Gastroesophageal sphincter (tissue), 4 donors: ENCODE data around the gene ZNF638. TPM values are rescaled to one million over a fixed set of nuclear protein-coding genes. Genes with fewer than 3 reads are reported as not detected.
"Not testable (repeated sequence)": the region's sequence is repeated elsewhere in the genome, so short reads cannot be mapped to it uniquely, and the experiment has no call there.

Experiments used
- ATAC-seq: fragments of 150-250 bp; one replicate; pipeline ENCODE4 v1.9.1; 2016; ENCODE audit warnings: mild to moderate bottlenecking, moderate library complexity
- H3K27ac ChIP-seq, 4 donors: fragments of 200-600 bp; sonication (generic) in 3 of 4; 1 replicate in 3 of 4; 2 replicates in 1 of 4; pipeline ENCODE4 v1.5.1; 2016 to 2019
- H3K27me3 ChIP-seq: fragments of 200-600 bp; sonication (generic); one replicate; pipeline ENCODE4 v1.5.1; 2019
- H3K36me3 ChIP-seq, 2 donors: fragments of 200-600 bp; sonication (generic); one replicate each; pipeline ENCODE4 v1.5.1; 2019; ENCODE audit warnings: control low read depth in 1 of 2
- H3K4me1 ChIP-seq, 3 donors: fragments of 200-600 bp; sonication (generic); 1 replicate in 2 of 3; 2 replicates in 1 of 3; pipeline ENCODE4 v1.5.1; 2016 to 2019; ENCODE audit warnings: control low read depth in 2 of 3
- H3K4me3 ChIP-seq, 2 donors: fragments of 200-600 bp; sonication (generic); one replicate each; pipeline ENCODE4 v1.5.1; 2019; ENCODE audit warnings: mild to moderate bottlenecking in 1 of 2, moderate library complexity in 1 of 2
- H3K9me3 ChIP-seq, 3 donors: fragments of 200-600 bp; sonication (generic); one replicate each; pipeline ENCODE4 v1.5.1; 2017 to 2019; ENCODE audit warnings: control low read depth in 2 of 3
- EP300 ChIP-seq: sonication (generic); formaldehyde crosslinking; IDR thresholded peaks from one replicate; pipeline ENCODE4 v1.6.1; 2017; ENCODE audit warnings: antibody characterized with exemption, mild to moderate bottlenecking
- POLR2A ChIP-seq, 2 donors: fragments of 450-650 bp; IDR thresholded peaks; one replicate each; pipeline ENCODE4 v1.6.1; 2017; ENCODE audit warnings: antibody characterized with exemption in 2 of 2, mild to moderate bottlenecking in 2 of 2, moderate library complexity in 1 of 2
- POLR2AphosphoS5 ChIP-seq: sonication (generic); formaldehyde crosslinking; IDR thresholded peaks from one replicate; pipeline ENCODE4 v1.6.1; 2017; ENCODE audit warnings: antibody characterized with exemption
- WGBS, 2 donors: methylation state at CpG; one replicate each; pipeline ENCODE4 v1.1.5; 2018; ENCODE audit warnings: low coverage in 1 of 2; 5-methylcytosine and 5-hydroxymethylcytosine counted together
- total RNA-seq, 4 donors: library from RNA; depleted of rRNA; stranded (reverse); fragments of >200 nt; gene quantifications; one replicate each; pipeline ENCODE4 v1.1.0, GENCODE V29; 2016
- TF ChIP-seq, protein P1 (sequence below), 4 experiments: fragments of 200-600 bp in 2 of 4; fragments of 450-650 bp in 2 of 4; sonication (generic) in 1 of 4; IDR thresholded peaks; one replicate each; pipeline ENCODE4 v1.5.1; 2017 to 2019; ENCODE audit warnings: antibody characterized with exemption in 4 of 4, mild to moderate bottlenecking in 2 of 4, moderate library complexity in 2 of 4

Gene ZNF638
- total RNA-seq, 4 donors from 2014 or later = 80.7 to 223 (median 122) TPM

- no peak overlapping the region for H3K4me3 ChIP-seq
- H3K4me1 ChIP-seq = peaks cover 0 to 6% (median 0%) of the 10 kb centered on the region in 3 donors
- ATAC-seq = no peak
- 74 to 92% methylated on average over 3 of the region's 3 CpGs for WGBS, 2 donors
- peaks cover 0 to 8% (median 0%) of the 10 kb centered on the region in 3 donors for H3K9me3 ChIP-seq
- no peak for TF ChIP-seq POLR2A (IDR thresholded peaks at IDR 0.05)
- no peak for TF ChIP-seq POLR2AphosphoS5
- TF ChIP-seq, protein P1, sequence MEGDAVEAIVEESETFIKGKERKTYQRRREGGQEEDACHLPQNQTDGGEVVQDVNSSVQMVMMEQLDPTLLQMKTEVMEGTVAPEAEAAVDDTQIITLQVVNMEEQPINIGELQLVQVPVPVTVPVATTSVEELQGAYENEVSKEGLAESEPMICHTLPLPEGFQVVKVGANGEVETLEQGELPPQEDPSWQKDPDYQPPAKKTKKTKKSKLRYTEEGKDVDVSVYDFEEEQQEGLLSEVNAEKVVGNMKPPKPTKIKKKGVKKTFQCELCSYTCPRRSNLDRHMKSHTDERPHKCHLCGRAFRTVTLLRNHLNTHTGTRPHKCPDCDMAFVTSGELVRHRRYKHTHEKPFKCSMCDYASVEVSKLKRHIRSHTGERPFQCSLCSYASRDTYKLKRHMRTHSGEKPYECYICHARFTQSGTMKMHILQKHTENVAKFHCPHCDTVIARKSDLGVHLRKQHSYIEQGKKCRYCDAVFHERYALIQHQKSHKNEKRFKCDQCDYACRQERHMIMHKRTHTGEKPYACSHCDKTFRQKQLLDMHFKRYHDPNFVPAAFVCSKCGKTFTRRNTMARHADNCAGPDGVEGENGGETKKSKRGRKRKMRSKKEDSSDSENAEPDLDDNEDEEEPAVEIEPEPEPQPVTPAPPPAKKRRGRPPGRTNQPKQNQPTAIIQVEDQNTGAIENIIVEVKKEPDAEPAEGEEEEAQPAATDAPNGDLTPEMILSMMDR (IDR thresholded peaks at IDR 0.05) = no peak
- no peak for TF ChIP-seq EP300
- no peaks in the 10 kb centered on the region for H3K27me3 ChIP-seq
- H3K36me3 ChIP-seq = no peaks in the 10 kb centered on the region
- H3K27ac ChIP-seq = no peak overlapping the region
These were observed 4.6 kb upstream of the ZNF638 start for GRCh38 chr2:71326968-71327367.

GRCh38 chr2:71327916-71328315 is 3.7 kb upstream of the ZNF638 start:
- Histone ChIP-seq H3K27me3 (no peaks in the 10 kb centered on the region), H3K36me3 (no peaks in the 10 kb centered on the region), H3K27ac (no peak overlapping the region), H3K4me3 (no peak overlapping the region), H3K9me3 (peaks cover 0 to 4% (median 0%) of the 10 kb centered on the region in 3 donors), H3K4me1 (peaks cover 0 to 6% (median 0%) of the 10 kb centered on the region in 3 donors)
- no peak for ATAC-seq
- TF ChIP-seq EP300 (no peak), POLR2AphosphoS5 (no peak), POLR2A (IDR thresholded peaks at IDR 0.05) (no peak)
- TF ChIP-seq, protein P1 (IDR thresholded peaks at IDR 0.05) = no peak
- WGBS, 2 donors = 40 to 47% methylated on average over 1 to 3 of the region's 4 CpGs

- no peak overlapping the region for H3K4me3 ChIP-seq
- no peak for ATAC-seq
- H3K9me3 ChIP-seq = peaks cover 0 to 4% (median 0%) of the 10 kb centered on the region in 3 donors
- no peaks in the 10 kb centered on the region for H3K27me3 ChIP-seq
- no peaks in the 10 kb centered on the region for H3K36me3 ChIP-seq
- no peak overlapping the region for H3K27ac ChIP-seq
- peaks cover 0 to 28% (median 6%) of the 10 kb centered on the region in 3 donors for H3K4me1 ChIP-seq
- no peak for TF ChIP-seq POLR2AphosphoS5
- no peak for TF ChIP-seq EP300
- no peak for TF ChIP-seq POLR2A (IDR thresholded peaks at IDR 0.05)
- TF ChIP-seq, protein P1 (IDR thresholded peaks at IDR 0.05) = no peak
These were observed 1.4 kb upstream of the ZNF638 start for GRCh38 chr2:71330155-71330554.

DNA sequence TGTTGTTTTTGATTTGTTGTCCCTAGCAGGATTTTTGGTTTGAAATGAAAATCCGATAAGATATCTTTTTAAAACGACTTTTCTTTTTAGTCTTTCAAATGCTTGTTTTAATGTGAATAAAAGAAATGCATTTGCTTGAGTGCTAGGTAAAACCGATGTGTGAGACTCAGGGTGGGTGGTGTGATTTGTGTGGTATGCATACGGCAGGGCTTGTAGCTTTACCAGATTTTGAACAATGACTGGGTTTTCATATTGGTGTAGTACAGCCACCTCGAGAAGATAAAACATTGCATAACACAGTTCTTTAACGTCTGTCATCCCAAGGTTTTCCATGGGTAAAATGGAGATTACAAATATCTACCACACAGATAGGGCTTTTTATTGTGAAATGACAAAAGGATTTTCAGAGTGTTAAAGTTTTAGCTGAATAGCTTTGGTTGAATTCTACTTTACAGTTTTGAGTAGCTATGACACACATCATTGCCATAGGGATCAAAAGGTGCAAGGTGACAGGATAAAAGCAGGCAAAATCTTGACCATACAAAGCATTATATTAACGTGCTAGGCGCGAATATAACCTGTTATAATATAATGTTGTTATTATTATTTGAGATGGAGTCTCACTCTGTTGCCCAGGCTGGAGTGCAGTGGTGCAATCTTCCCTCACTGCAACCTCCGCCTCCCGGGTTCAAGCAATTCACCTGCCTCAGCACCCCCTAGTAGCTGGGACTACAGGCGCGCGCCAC is 824 bp upstream of the ZNF638 start:
- peak overlapping the region; percentile 17 to 85 for H3K4me3 ChIP-seq
- peaks cover 0 to 4% (median 0%) of the 10 kb centered on the region in 3 donors for H3K9me3 ChIP-seq
- ATAC-seq = no peak
- peaks cover 0 to 34% (median 6%) of the 10 kb centered on the region in 3 donors for H3K4me1 ChIP-seq
- H3K27ac ChIP-seq = peak overlapping the region in 2 of 4 donors; percentile 95
- H3K36me3 ChIP-seq = no peaks in the 10 kb centered on the region
- 48 to 57% methylated on average over 9 to 12 of the region's 14 CpGs for WGBS, 2 donors
- no peak for TF ChIP-seq POLR2A (IDR thresholded peaks at IDR 0.05)
- TF ChIP-seq, protein P1 (IDR thresholded peaks at IDR 0.05) = no peak
- no peak for TF ChIP-seq EP300
- no peak for TF ChIP-seq POLR2AphosphoS5
- H3K27me3 ChIP-seq = no peaks in the 10 kb centered on the region

GRCh38 chr2:71331331-71331580 is 326 bp upstream of the ZNF638 start:
- H3K9me3 ChIP-seq, H3K27me3 ChIP-seq, H3K36me3 ChIP-seq, ATAC-seq: not testable (repeated sequence)
- H3K4me1 ChIP-seq = peaks cover 0 to 39% (median 6%) of the 10 kb centered on the region in 3 donors
- peak overlapping the region in 2 of 4 donors; percentile 95 for H3K27ac ChIP-seq
- WGBS, 2 donors = 5% methylated on average over 9 of the region's 9 CpGs; no CpG with 5 or more reads in 1 of the 2 donors
- peak overlapping the region; percentile 17 to 85 for H3K4me3 ChIP-seq
